GM18909 (cell line): Measurements from ENCODE around the gene BANF1.

Source experiments
- ATAC-seq: cut with Tn5 transposase; IDR thresholded peaks from one replicate; pipeline ENCODE4 v1.9.1; 2021; ENCODE audit warnings: mild to moderate bottlenecking; ENCODE audit not compliant: unreplicated experiment, poor library complexity

BANF1 gene

DNA sequence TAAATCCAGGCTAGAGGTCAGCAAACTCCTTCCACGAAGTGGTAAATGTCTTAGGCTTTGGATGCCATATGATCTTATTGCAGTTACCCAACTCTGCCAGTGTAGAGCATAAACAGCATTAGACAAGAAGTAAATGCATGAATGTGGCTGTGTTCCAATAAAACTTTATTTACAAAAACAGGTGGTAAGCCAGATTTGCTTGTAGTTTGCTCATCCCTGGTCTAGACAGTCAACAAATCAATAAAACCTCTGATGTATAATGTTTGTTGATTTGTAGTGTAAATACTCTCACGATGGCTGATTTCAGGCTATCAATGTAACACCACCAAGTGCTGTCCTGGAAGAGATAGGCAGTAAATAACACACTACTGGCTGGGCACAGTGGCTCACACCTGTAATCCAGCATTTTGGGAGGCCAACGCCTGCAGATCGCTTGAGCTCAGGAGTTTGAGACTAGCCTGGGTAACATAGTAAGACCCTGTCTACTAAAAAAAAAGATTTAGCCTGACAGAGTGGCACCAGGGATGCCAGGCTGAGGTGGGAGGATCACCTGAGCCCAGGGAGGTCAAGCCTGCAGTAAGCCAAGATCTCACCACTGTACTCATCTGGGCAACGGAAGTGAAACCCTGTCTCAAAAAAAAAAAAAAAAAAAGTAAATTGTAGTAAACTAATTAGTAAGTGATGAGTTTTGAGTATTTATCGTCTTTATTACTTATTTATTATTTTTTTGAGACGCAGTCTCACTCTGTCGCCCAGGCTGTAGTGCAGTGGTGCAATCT lies 30.8 kb downstream of the BANF1 start:
- ATAC-seq, result no peak

DNA sequence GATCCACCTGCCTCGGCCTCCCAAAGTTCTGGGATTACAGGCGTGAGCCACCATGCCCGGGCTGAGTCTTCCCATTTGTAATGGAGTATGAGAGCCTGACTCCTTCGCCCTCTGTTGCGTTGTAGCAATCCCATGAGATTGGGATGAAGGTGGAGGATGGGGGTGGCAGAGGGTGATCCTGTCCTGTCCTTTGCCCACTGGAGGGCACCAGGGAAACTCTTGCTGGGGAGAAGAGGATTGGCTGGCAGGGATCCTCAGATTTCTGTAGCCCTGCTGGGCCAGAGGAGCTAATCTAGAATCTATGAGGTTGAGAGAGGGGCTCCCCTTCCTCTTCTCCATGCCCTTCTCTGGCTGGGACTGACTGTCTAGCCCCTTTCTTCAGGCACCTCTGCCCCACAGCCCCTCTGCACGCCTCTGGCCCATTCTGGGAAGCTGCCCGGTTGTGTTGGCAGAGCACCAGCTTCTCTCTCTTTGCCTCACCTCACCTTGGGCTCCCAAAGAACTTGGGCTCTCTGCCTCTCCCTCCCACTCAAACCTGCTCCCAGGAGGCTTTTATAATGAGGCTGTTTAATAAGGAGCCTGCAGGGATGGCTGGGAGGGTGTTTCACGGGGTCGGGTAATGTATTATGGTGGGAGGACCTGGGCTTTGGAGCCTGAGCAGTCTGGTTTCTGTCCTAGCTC lies 33.5 kb downstream of the BANF1 start:
- no peak for ATAC-seq

DNA sequence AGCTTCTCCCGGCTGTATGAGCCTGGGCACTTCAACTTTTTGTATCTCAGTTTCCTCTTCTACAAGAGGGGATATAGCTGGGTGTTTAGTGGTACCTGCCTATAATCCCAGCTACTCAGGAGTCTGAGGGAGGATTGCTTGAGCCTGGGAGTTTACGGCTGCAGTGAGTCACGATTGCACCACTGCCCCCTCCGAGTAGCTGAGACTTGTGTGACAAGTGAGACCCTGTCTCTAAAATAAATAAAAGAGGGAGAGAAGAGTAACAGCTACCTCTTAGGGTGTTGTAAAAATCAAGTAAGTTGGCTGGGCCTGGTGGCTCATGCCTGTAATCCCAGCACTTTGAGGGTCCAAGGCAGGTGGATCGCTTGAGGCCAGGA lies 34.0 kb downstream of the BANF1 start:
- ATAC-seq, result no peak

DNA sequence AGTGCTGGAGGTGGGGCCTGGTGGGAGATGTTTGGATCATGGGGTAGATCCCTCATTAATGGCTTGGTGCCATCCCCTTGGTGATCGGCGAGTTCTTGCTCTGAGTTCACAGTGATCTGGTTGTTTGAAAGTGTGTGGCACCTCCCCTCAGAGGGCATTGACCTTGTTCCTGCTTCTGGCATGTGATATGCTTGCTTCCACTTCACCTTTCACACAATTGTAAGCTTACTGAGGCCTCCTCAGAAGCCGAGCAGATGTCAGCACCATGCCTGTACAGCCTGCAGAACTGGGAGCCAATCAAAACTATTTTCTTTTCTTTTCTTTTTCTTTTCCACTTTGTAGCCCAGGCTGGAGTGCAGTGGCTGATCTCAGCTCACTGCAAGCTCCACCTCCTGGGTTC lies 35.0 kb downstream of the BANF1 start:
- no peak for ATAC-seq

DNA sequence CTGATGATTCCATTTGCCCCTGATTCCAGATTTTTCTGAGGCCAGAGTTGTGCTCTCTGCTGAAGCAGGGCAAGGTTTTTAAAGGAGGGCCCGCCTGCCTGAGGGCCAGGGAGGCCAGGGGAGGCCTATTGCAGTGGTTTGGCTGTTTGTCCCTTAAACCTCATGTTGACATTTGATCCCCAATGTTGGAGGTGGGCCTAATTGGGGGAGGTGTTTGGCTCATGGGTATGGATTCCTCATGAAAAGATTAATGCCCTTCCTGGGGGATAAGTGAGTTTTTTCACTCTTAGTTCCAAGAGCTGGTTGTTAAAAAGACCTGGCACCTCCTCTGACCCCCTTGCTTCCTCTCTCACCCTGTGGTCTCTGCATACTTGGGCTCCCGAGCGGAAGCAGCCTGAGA lies 37.5 kb downstream of the BANF1 start:
- ATAC-seq, result no peak

DNA sequence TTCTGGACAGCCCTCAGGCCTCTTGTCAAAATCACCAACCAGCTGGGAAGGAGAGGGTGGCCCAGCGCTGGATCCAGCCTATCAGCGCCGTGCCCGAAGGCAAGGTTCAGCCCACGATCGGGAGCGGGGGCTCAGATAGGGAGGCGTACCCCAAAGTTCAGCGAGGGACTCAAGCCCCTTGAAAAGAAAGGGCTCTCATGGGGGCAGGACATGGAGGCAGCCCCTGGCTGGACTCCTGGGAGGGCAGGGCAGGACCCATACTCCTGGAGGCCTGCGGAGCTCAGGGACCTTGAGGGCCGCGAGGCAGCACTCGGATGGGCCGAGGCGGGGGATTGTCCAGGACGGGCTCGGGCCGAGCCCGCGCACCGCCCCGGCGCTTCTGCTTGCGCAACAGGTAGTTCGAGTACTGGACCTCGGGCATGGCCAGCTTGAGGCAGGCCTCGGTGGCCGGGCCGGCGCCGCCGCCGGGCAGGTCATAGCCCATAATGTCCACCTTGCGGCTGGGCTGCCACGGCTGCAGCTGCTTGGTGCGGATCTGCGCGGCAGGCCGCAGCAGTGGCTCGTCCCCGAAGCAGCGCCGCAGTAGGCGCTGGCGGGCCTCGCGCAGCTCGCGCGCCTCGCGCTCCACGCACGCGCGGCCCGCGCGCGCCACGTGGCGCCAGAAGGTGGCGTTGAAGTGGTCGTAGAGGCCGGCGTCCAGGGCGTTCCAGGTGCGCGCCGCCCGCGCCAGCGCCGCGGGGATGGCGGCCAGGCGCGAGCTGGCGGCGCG lies 40.1 kb downstream of the BANF1 start:
- ATAC-seq, result no peak

DNA sequence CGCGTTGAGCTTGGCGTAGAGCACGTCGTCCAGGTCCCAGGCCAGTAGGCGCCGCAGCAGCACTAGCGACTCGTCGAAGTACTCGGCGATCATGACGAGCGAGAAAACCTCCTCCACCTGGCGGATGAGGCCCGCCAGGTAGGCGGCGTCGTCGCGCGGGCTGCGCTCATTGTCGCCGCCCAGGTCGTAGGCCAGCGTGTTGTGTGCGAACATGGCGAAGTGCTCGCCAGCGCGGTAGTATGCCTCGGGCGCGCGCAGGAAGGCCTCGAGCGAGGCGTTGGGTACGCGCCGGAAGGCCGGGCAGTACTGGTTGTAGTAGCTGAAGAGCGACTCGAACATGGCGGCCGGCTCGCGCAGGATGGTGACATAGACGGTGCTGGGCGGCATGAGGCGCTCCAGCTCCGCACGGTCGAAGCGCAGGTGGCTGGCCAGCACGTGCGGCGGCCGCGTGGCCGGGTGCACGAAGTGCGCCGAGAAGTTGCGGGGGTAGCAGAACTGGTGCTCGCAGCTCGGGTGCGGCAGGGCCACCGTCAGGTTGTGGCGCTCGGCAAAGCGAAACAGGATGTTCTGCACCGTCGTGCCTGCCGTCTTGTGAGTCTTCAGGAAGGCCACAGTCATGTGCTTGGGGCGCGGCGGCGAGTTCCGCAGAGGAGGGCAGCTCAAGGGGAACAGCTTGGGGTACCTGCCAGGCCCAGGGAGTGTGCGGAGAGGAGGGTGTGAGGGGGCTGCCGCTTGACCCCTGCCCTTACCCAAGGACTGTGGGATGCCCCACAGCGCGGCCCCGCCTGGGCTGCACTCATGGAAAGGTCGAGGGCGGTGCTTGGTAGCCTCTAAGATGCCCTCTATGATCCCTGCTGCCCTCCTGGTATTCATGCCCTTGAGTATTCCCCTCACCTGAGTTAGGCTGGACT lies 40.9 kb downstream of the BANF1 start:
- ATAC-seq, result no peak

DNA sequence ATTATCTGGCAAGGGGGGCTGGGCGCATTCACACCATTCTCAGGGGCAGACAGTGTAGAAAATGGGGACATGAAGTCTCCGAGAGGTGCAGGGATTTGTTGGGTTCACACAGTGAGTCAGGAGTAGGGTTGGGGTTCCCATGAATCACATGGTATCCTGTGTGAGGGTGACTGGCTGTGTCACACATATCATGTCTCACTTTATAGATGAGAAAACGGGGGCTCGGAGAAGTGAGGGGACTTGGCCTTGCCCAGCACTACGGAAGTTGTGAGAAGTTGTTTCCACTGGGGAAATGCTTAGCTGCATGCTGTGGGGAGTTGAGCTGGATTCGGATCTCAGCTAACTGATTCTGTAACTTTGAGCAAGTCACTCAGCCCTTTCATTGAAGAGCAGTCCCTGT lies 42.5 kb downstream of the BANF1 start:
- no peak for ATAC-seq

DNA sequence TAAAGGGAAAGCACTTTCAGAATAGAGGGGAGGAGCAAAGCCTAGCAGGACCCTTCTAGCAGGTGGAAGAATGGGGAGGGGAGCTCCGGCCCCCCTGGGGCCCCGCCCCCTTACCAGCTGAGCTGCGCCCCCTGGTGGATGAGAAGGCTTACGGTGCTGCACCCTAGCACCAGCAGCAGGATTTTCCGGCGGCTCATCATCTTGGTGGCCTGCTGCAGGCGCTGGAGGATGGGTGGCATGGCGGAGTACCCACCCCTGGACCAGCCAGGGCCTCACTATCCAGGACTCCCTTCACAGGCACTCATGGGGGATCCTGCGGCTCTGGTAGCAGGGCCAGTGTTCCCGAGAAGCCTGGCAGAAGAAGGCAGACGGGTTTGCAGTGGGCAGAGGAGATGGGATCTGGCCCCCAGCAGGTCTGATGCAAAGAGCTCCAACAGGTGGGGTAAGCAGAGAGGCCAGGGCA lies 42.9 kb downstream of the BANF1 start:
- no peak for ATAC-seq

DNA sequence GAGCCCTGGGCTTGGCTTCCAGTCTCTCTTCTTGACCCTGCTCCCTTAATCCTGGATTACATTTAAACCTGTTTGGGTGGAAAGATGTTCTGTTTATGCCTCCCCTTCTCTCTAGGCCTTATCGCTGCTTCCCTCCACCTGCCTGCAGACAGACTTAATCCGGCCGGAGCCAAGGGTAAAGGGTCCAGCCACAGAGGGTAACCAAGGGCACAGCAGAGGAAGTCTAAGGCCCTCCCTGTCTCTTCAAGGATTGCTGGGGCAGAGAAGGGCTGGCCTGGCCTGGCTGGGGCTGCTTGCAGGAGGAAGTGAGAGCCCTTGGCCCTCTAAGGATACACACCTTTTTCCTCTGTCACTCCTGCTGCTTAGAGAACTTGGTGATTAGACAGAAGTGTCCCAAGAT lies 44.6 kb downstream of the BANF1 start:
- no peak for ATAC-seq

DNA sequence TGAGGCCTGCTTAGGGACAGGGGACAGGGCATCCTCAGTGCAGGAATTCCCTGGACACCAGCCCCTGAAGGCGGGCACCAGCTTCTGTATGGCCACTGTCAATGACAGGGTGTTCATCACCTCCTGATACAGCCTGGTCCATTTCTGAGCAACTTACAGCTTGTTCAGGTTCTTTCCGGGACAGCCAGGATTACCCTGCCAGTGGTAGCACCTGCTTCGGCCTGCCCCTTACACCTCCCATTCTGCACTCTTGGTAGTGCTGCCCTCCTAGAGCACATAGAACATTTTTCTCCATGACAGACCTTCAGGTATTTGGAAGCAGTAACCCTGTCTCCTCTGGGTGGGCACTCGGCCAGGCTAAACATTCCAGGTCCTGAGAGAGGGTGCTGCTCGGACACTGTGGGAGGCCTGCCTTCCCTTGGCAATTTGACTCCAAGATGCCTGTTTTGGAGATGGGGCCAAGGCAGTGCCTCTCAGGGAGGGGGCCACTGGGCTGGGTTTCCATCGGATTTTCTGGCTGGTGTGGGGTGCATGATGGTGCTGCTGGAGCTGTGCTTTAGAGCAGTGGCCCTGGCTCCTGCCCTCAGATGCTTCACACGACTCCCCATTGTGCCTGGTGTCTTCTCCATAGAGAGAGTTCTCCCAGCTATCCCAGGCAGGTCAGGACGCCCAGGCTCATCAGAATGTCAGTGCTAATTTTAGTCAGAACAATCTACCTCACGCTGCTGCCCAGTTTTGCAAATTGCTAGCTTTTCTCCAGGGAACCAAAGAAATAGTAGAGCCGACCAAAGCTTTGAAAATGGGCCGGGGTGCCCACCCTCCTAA lies 45.5 kb downstream of the BANF1 start:
- ATAC-seq, result no peak

DNA sequence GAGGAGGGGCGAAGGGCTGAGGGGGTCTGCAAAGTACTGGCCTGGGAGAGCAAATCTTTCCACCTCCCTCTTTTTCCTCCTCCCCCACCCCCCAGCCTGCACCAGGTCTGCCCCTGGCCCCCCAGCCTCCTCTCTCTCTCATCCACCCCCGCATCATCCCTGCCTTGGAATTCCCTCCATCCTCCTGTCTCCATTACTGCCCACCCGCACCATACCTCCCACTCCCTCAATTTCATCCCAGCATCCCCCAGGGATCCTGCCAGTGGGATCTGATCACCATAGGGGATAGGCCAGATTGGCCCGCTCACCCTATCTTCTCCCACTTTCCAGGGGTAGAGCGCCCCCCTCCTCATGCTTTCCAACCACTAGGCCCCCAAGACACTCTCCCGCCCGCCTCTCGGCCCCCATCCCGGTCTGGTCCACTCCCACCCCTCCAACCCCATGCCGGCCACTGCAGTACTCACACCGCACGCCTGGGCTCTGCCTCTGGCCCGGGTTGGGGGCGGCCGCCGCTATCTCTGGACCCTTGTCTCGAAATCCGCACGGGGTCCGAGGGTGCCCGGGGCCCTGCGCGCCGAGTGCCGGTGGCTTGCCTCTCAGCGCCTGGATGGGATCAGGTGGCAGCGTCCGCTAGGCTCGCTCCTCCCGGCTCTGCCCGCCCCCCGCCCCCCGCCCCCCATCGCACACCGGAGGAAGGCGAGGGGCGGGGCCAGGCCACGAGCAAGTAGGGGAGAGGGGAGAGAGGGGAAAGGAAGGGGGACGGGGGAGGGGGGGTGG lies 46.4 kb downstream of the BANF1 start, which contains the start of gene GAL3ST3:
Gene GAL3ST3 (minus strand): TSS at position 615 of the 777 bp plus-strand sequence. CDS start 3,746 bp downstream, outside the sequence.
- ATAC-seq, result no peak

DNA sequence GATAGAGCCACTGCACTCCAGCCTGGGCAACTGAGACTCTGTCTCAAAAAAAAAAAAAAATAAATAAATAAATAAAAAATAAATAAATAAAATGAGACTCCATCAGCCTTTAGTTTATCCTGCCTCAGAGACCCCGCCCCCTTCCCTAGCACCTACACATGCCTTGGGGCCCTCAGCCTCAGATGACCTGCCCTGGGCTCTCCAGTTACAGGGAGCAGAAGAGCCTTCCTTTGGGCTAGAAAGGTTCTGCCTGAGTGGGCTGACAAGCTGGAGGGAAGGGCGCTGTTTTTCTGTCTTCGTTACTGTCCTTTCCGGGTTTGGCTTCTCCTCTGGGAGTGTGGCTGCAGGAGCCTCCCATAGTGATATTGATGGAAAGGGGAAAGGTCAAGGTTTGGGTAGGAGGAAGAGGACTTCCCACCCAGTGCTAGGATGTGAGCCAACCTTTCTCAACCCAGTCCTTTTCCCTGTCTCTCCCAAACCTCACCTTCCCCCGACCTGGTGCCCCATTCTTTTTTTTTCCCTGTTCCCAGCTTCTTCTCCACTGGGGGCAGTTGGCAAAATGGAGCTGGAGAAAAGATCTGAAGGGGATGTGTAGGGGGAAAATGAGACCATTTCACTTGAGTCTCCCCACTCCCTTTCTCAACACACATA lies 48.4 kb downstream of the BANF1 start:
- no peak for ATAC-seq

DNA sequence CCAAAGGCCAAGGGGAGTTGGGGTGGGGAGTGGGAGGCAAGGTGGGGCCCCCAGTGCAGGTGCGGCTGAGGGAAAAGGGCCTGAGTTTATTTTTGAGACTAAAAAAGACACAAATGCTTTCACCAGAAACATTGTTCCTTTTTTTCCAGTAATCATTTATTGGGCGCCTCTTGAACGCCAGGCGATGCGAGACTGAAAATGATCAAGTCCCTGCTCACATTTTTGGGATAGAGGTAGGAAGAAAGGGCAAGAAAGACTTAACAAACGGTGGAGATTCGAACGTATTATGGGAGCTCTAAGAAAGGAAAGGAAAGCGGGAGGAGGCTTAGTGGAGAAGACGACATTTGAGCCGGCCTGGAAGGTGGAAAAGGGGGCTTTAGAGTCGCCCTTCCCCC lies 49.1 kb downstream of the BANF1 start:
- ATAC-seq, result no peak

DNA sequence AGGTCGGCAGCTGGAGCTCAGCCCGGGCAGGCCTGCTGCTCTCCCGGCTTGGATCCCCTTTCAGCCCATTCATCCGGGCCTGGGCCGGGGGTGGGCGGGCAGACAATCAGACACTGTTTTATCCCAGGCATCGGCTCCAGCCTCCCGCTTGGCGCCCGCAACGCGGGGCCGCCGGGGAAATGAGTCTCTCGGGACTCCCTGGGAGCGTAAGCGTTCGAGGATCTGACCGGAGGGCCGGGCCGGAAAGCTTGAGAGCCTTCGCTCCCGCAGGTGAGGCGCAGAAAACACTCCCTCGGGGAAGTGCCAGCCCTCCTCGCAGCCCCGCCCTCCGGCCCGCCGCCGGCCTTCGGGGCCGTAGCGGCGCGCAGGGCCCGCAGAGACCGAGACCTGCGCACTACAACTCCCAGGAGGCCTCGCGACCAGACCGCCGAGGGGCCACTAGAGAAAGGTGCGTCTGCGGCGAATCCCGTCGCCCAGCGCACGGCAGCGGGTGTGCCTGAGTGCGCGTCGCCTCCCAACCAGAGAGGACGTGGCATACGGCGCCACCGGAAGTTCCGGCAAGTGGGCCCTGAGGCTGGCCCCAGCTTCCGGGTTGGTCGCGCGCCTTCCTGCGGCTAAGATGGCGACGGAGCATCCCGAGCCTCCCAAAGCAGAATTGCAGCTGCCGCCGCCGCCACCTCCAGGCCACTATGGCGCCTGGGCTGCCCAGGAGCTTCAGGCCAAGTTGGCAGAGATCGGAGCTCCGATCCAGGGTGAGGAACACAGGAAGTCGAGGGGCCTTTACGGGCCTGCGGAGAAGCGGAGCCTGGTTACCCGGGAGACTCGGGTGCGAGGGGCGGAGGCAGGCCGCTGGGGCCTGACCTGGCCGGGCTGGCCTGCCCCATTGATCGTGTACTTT lies 49.7 kb downstream of the BANF1 start, which contains the start of gene SF3B2:
Gene SF3B2 (plus strand): TSS at position 599 of the 898 bp plus-strand sequence. CDS start 21 bp downstream, at position 620.
- ATAC-seq, result peak; percentile 95

DNA sequence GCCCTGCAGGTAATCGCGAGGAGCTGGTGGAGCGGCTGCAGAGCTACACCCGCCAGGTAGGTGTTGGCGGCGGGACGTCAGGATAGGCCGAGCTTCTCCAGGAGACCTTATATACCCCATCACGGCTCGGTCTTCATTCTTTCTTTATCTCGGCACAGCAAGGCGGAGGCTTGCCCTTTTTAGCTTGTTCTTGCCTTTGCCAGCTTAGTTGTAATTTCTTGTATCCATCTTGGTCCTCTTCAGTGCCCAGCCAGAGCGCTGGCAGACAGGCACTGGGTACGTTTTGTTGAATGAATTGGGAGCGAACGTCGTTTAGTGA lies 50.3 kb downstream of the BANF1 start:
- no peak for ATAC-seq
